Effector CD8-positive, alpha-beta T cell (primary cell): ENCODE results near the gene PAFAH1B1.
"Not testable (repeated sequence)": the region's sequence is repeated elsewhere in the genome, so short reads cannot be mapped to it uniquely, and the experiment has no call there.

Experiments
- DNase-seq: peaks from one replicate; lab custom pipeline; 2025; lab: John Stamatoyannopoulos, UW

The PAFAH1B1 gene

GRCh38 chr17:2690165-2691068 lies 97.0 kb downstream of the PAFAH1B1 start:
- no peak for DNase-seq

GRCh38 chr17:2691069-2691871 lies 97.8 kb downstream of the PAFAH1B1 start:
- no peak for DNase-seq

- DNase-seq: no peak
These were observed 98.7 kb downstream of the PAFAH1B1 start for GRCh38 chr17:2691965-2692780.

- DNase-seq: no peak
These were observed 99.3 kb downstream of the PAFAH1B1 start for GRCh38 chr17:2692781-2693135.

GRCh38 chr17:2693561-2694380 lies 100.3 kb downstream of the PAFAH1B1 start:
- no peak for DNase-seq

- no peak for DNase-seq
These were observed 101.2 kb downstream of the PAFAH1B1 start for GRCh38 chr17:2694381-2695242.

- DNase-seq: no peak
These were observed 101.9 kb downstream of the PAFAH1B1 start for GRCh38 chr17:2695243-2695960.

GRCh38 chr17:2695961-2696760 lies 102.7 kb downstream of the PAFAH1B1 start:
- DNase-seq: no peak

GRCh38 chr17:2697611-2698162 lies 104.2 kb downstream of the PAFAH1B1 start:
- DNase-seq: no peak

- DNase-seq: not testable (repeated sequence)
These were observed 105.9 kb downstream of the PAFAH1B1 start for GRCh38 chr17:2699216-2699805.

GRCh38 chr17:2700030-2700490 lies 106.6 kb downstream of the PAFAH1B1 start:
- no peak for DNase-seq

- DNase-seq: no peak
These were observed 107.2 kb downstream of the PAFAH1B1 start for GRCh38 chr17:2700491-2701141.

- no peak for DNase-seq
These were observed 107.9 kb downstream of the PAFAH1B1 start for GRCh38 chr17:2701161-2701995.

- DNase-seq: no peak
These were observed 108.7 kb downstream of the PAFAH1B1 start for GRCh38 chr17:2701996-2702741.

GRCh38 chr17:2703181-2703580 lies 109.7 kb downstream of the PAFAH1B1 start:
- no peak for DNase-seq

GRCh38 chr17:2703606-2704005 lies 110.2 kb downstream of the PAFAH1B1 start:
- no peak for DNase-seq
